HepG2 (cell line): ENCODE data around the gene CYP4F22.
"Not testable (repeated sequence)": the region's sequence is repeated elsewhere in the genome, so short reads cannot be mapped to it uniquely, and the experiment has no call there.

Experiments
- ELF1 ChIP-seq: sonication (generic); formaldehyde crosslinking; IDR thresholded peaks from 2 replicates; pipeline ENCODE4 v1.4.0; 2020; ENCODE audit warnings: missing genetic modification reagents
- FOXK1 ChIP-seq: sonication (generic); formaldehyde crosslinking; IDR thresholded peaks from 2 replicates; pipeline ENCODE4 v1.4.0; 2020; ENCODE audit warnings: low read depth, missing genetic modification reagents, borderline replicate concordance
- POLR2AphosphoS5 ChIP-seq: IDR thresholded peaks from 2 replicates; pipeline ENCODE4 v1.6.1; 2012; ENCODE audit warnings: low read depth, low read length
- SOX5 ChIP-seq: IDR thresholded peaks from 2 replicates; pipeline ENCODE4 v1.6.1; 2016; ENCODE audit warnings: borderline replicate concordance
- SUZ12 ChIP-seq: fragments of 150-350 bp; IDR thresholded peaks from 2 replicates; pipeline ENCODE4 v1.6.1; 2014; ENCODE audit warnings: low read depth, low read length
- ZFX ChIP-seq: sonication (generic); formaldehyde crosslinking; IDR thresholded peaks from 2 replicates; pipeline ENCODE4 v1.4.0; 2020; ENCODE audit warnings: mild to moderate bottlenecking, low read depth, missing genetic modification reagents, moderate library complexity
- ZNF143 ChIP-seq: sonication (generic); formaldehyde crosslinking; IDR thresholded peaks from 2 replicates; pipeline ENCODE4 v1.4.0; 2020; ENCODE audit warnings: missing genetic modification reagents
- TF ChIP-seq, protein P1 (sequence below): IDR thresholded peaks from 2 replicates; pipeline ENCODE4 v1.6.1; 2016; ENCODE audit warnings: low read depth
- TF ChIP-seq, protein P2 (sequence below): sonication (generic); formaldehyde crosslinking; IDR thresholded peaks from 2 replicates; pipeline ENCODE4 v1.5.0; 2020; ENCODE audit warnings: mild to moderate bottlenecking, missing genetic modification reagents, moderate library complexity
- TF ChIP-seq, protein P3 (sequence below): IDR thresholded peaks from 2 replicates; pipeline ENCODE4 v1.6.1; 2012; ENCODE audit warnings: low read length, improper control_type of control experiment

DNA sequence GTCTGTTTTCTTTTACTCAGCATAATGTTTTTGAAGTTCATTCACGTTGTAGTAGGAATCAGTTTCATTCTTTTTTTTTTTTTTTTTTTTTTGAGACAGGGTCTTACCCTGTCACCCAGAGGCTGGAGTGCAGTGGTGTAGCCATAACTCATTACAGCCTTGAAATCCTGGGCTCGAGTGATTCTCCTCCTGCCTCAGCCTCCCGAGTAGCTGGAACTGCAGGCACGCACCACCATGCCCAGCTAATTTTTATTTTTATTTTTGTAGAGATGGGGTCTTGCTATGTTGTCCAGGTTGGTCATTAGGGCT is 25.2 kb downstream of the CYP4F22 start:
- not testable (repeated sequence) for TF ChIP-seq ELF1 (CRISPR knock-in tag); ZFX; POLR2AphosphoS5; FOXK1 (CRISPR knock-in tag); SUZ12; SOX5 (CRISPR knock-in tag); ZNF143
- TF ChIP-seq, protein P1, sequence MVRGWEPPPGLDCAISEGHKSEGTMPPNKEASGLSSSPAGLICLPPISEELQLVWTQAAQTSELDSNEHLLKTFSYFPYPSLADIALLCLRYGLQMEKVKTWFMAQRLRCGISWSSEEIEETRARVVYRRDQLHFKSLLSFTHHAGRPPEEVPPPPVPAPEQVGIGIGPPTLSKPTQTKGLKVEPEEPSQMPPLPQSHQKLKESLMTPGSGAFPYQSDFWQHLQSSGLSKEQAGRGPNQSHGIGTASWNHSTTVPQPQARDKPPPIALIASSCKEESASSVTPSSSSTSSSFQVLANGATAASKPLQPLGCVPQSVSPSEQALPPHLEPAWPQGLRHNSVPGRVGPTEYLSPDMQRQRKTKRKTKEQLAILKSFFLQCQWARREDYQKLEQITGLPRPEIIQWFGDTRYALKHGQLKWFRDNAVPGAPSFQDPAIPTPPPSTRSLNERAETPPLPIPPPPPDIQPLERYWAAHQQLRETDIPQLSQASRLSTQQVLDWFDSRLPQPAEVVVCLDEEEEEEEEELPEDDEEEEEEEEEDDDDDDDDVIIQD (CRISPR knock-in tag) = not testable (repeated sequence)
- TF ChIP-seq, protein P2, sequence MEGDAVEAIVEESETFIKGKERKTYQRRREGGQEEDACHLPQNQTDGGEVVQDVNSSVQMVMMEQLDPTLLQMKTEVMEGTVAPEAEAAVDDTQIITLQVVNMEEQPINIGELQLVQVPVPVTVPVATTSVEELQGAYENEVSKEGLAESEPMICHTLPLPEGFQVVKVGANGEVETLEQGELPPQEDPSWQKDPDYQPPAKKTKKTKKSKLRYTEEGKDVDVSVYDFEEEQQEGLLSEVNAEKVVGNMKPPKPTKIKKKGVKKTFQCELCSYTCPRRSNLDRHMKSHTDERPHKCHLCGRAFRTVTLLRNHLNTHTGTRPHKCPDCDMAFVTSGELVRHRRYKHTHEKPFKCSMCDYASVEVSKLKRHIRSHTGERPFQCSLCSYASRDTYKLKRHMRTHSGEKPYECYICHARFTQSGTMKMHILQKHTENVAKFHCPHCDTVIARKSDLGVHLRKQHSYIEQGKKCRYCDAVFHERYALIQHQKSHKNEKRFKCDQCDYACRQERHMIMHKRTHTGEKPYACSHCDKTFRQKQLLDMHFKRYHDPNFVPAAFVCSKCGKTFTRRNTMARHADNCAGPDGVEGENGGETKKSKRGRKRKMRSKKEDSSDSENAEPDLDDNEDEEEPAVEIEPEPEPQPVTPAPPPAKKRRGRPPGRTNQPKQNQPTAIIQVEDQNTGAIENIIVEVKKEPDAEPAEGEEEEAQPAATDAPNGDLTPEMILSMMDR (CRISPR knock-in tag) = not testable (repeated sequence)
- TF ChIP-seq, protein P3, sequence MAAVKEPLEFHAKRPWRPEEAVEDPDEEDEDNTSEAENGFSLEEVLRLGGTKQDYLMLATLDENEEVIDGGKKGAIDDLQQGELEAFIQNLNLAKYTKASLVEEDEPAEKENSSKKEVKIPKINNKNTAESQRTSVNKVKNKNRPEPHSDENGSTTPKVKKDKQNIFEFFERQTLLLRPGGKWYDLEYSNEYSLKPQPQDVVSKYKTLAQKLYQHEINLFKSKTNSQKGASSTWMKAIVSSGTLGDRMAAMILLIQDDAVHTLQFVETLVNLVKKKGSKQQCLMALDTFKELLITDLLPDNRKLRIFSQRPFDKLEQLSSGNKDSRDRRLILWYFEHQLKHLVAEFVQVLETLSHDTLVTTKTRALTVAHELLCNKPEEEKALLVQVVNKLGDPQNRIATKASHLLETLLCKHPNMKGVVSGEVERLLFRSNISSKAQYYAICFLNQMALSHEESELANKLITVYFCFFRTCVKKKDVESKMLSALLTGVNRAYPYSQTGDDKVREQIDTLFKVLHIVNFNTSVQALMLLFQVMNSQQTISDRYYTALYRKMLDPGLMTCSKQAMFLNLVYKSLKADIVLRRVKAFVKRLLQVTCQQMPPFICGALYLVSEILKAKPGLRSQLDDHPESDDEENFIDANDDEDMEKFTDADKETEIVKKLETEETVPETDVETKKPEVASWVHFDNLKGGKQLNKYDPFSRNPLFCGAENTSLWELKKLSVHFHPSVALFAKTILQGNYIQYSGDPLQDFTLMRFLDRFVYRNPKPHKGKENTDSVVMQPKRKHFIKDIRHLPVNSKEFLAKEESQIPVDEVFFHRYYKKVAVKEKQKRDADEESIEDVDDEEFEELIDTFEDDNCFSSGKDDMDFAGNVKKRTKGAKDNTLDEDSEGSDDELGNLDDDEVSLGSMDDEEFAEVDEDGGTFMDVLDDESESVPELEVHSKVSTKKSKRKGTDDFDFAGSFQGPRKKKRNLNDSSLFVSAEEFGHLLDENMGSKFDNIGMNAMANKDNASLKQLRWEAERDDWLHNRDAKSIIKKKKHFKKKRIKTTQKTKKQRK = not testable (repeated sequence)
